Measurements from ENCODE around the gene TECR.

DNA sequence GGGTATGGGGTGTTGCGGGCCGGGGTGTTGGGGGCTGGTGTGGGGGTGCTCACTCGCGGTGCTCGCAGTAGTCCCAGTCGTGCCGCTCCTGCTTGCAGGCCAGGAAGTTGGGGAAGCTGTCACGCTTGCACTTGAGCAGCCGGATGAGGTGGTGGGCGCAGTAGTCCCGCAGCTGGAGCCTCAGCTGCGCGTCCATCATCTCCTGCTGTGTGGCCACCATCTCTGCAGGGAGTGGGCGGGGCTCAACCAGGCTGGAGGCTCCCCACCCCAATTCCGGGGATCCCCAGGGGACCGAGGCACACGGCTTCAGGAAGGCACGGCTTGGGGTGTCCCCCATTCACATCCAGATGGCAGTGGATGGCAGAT, 37.3 kb downstream of the TECR start:
- TF ChIP-seq, protein P1, sequence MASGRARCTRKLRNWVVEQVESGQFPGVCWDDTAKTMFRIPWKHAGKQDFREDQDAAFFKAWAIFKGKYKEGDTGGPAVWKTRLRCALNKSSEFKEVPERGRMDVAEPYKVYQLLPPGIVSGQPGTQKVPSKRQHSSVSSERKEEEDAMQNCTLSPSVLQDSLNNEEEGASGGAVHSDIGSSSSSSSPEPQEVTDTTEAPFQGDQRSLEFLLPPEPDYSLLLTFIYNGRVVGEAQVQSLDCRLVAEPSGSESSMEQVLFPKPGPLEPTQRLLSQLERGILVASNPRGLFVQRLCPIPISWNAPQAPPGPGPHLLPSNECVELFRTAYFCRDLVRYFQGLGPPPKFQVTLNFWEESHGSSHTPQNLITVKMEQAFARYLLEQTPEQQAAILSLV (CRISPR knock-in tag; IDR thresholded peaks at IDR 0.05; ENCODE audit: borderline replicate concordance), result no peak
- TF ChIP-seq ZNF558 (CRISPR knock-in tag; IDR thresholded peaks at IDR 0.05; ENCODE audit: borderline replicate concordance) (no peak), ZSCAN29 (CRISPR knock-in tag; conservative IDR thresholded peaks at IDR 0.05) (no peak), KLF13 (CRISPR knock-in tag; IDR thresholded peaks at IDR 0.05) (no peak), ZNF24 (IDR thresholded peaks at IDR 0.05) (no peak), FOXA1 (IDR thresholded peaks at IDR 0.05) (no peak), FOXA1 (CRISPR knock-in tag; IDR thresholded peaks at IDR 0.05) (no peak), SNAPC2 (CRISPR knock-in tag; IDR thresholded peaks at IDR 0.05) (no peak), TCF7L2 (IDR thresholded peaks at IDR 0.05; ENCODE audit: low read depth, low read length) (no peak)
- TF ChIP-seq, protein P2, sequence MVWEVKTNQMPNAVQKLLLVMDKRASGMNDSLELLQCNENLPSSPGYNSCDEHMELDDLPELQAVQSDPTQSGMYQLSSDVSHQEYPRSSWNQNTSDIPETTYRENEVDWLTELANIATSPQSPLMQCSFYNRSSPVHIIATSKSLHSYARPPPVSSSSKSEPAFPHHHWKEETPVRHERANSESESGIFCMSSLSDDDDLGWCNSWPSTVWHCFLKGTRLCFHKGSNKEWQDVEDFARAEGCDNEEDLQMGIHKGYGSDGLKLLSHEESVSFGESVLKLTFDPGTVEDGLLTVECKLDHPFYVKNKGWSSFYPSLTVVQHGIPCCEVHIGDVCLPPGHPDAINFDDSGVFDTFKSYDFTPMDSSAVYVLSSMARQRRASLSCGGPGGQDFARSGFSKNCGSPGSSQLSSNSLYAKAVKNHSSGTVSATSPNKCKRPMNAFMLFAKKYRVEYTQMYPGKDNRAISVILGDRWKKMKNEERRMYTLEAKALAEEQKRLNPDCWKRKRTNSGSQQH (CRISPR knock-in tag; IDR thresholded peaks at IDR 0.05; ENCODE audit: low read depth), result no peak
- TF ChIP-seq, protein P3, sequence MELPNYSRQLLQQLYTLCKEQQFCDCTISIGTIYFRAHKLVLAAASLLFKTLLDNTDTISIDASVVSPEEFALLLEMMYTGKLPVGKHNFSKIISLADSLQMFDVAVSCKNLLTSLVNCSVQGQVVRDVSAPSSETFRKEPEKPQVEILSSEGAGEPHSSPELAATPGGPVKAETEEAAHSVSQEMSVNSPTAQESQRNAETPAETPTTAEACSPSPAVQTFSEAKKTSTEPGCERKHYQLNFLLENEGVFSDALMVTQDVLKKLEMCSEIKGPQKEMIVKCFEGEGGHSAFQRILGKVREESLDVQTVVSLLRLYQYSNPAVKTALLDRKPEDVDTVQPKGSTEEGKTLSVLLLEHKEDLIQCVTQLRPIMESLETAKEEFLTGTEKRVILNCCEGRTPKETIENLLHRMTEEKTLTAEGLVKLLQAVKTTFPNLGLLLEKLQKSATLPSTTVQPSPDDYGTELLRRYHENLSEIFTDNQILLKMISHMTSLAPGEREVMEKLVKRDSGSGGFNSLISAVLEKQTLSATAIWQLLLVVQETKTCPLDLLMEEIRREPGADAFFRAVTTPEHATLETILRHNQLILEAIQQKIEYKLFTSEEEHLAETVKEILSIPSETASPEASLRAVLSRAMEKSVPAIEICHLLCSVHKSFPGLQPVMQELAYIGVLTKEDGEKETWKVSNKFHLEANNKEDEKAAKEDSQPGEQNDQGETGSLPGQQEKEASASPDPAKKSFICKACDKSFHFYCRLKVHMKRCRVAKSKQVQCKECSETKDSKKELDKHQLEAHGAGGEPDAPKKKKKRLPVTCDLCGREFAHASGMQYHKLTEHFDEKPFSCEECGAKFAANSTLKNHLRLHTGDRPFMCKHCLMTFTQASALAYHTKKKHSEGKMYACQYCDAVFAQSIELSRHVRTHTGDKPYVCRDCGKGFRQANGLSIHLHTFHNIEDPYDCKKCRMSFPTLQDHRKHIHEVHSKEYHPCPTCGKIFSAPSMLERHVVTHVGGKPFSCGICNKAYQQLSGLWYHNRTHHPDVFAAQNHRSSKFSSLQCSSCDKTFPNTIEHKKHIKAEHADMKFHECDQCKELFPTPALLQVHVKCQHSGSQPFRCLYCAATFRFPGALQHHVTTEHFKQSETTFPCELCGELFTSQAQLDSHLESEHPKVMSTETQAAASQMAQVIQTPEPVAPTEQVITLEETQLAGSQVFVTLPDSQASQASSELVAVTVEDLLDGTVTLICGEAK (IDR thresholded peaks at IDR 0.05), result no peak
- TF ChIP-seq, protein P3 (CRISPR knock-in tag; IDR thresholded peaks at IDR 0.05), result no peak
